Heart left ventricle (tissue), 16 donors: ENCODE measurements around the gene VSIG10L. TPM values are rescaled to one million over a fixed set of nuclear protein-coding genes. Genes with fewer than 3 reads are reported as not detected.

Source experiments
- ATAC-seq, 4 donors: fragments of 200-7000 bp; cut with Tn5 transposase; one replicate each; pipeline ENCODE4 v1.9.1; 2020 to 2022; ENCODE audit warnings: moderate library complexity in 4 of 4, mild to moderate bottlenecking in 3 of 4, moderate number of reproducible peaks in 1 of 4
- DNase-seq, 5 donors: peaks; one replicate each; pipeline ENCODE4 v3.0.0-alpha.2; 2020
- H3K27ac ChIP-seq, 12 donors: fragments of 200-600 bp; sonication (generic) in 4 of 12; one replicate each; pipeline versions ENCODE4 v1.5.0 to v1.8.0; 2016 to 2022; ENCODE audit warnings: mild to moderate bottlenecking in 2 of 12
- H3K27me3 ChIP-seq, 9 donors: fragments of 200-600 bp; sonication (generic) in 2 of 9; one replicate each; pipeline versions ENCODE4 v1.5.1 to v1.8.0; 2016 to 2022; ENCODE audit warnings: mild to moderate bottlenecking in 3 of 9
- H3K36me3 ChIP-seq, 9 donors: fragments of 200-600 bp; sonication (generic) in 2 of 9; one replicate each; pipeline versions ENCODE4 v1.5.0 to v1.8.0; 2018 to 2022; ENCODE audit warnings: mild to moderate bottlenecking in 2 of 9
- H3K4me1 ChIP-seq, 12 donors: fragments of 200-600 bp; sonication (generic) in 4 of 12; one replicate each; pipeline versions ENCODE4 v1.5.0 to v1.8.0; 2016 to 2022; ENCODE audit warnings: mild to moderate bottlenecking in 3 of 12
- H3K4me3 ChIP-seq, 12 donors: fragments of 200-600 bp; sonication (generic) in 4 of 12; one replicate each; pipeline versions ENCODE4 v1.5.0 to v1.8.0; 2017 to 2022; ENCODE audit warnings: mild to moderate bottlenecking in 9 of 12, moderate library complexity in 4 of 12
- H3K9me3 ChIP-seq, 12 donors: fragments of 200-600 bp; sonication (generic) in 4 of 12; one replicate each; pipeline versions ENCODE4 v1.5.0 to v1.8.0; 2016 to 2022; ENCODE audit warnings: mild to moderate bottlenecking in 1 of 12
- POLR2A ChIP-seq, 2 donors: fragments of 450-650 bp; IDR thresholded peaks; one replicate each; pipeline ENCODE4 v1.6.1; 2017; ENCODE audit warnings: antibody characterized with exemption in 2 of 2, mild to moderate bottlenecking in 2 of 2, moderate library complexity in 2 of 2
- WGBS, 4 donors: extraction: QIAGEN DNeasy Blood & Tissue Kit in 2 of 4; methylation state at CpG; one replicate each; pipeline versions ENCODE4 v1.1.5 to v1.1.7; 2013 to 2018; 5-methylcytosine and 5-hydroxymethylcytosine counted together
- intact Hi-C, 10 donors: fragments of 100-400 bp; cut with DNase I; formaldehyde crosslinking; loops; one replicate each; pipeline versions ENCODE4 v1.11.1 to v1.14.2; 2022
- polyA plus RNA-seq, 2 donors: library from polyadenylated mRNA; stranded (reverse); fragments of 200-250 nt; gene quantifications; one replicate each; pipeline ENCODE4 v1.2.3, GENCODE V29; 2013
- total RNA-seq, 9 donors: library from RNA; depleted of rRNA in 2 of 9; stranded (reverse); fragments of >200 nt in 2 of 9; fragmentation: NEBNext Ultra II Directional in 3 of 9; extraction: Animal tissue kit (Norgen Biotek cat#: 25700) in 3 of 9; gene quantifications; one replicate each; pipeline versions ENCODE4 v1.1.0 to v1.2.4, GENCODE V29; 2016 to 2023
- TF ChIP-seq, protein P1 (sequence below), 12 donors: fragments of 200-600 bp; sonication (generic) in 4 of 12; IDR thresholded peaks; one replicate each; pipeline versions ENCODE4 v1.5.0 to v1.8.0; 2018 to 2022; ENCODE audit warnings: antibody characterized with exemption in 12 of 12, mild to moderate bottlenecking in 5 of 12
- donor health status: ischemic (EF 13 %, LVEDD 7.1; RV severe dilation, severe dysfunction).
- donor health status: healthy with polysubstance abuse.
- donor health status: DM: no; HTN: yes; CAD: no.
- donor health status: DM: no; HTN: no; CAD: no.
- donor health status: ischemic (EF 25% LVEDD 6.9; RV normal size, moderate dysfunction).
- donor health status: ischemic (EF 25% LVEDD 5.7; RV mildly dilated, moderate dysfunction).
- donor health status: healthy.
- donor health status: DM: yes; HTN: yes; CAD: no.
- donor health status: ischemic (EF 35%, LVEDD 5.7; RV mildly dilated, moderate dysfunction).
- donor health status: nonischemic (EF 11% LVEDD 7.7; RV severe dilation, severe dysfunction).
- donor health status: DM: yes; HTN: yes; CAD: no.
- donor health status: PGD.
- donor health status: ischemic (EF 29% LVEDD 5.4; RV normal size, mild dysfunction).
- donor health status: nonischemic (EF 23%, LVEDD 6.1; RV moderate dilation, normal function).

VSIG10L gene
- total and polyA plus RNA-seq, 11 donors = 0.40 to 1.7 (median 0.75) TPM

- TF ChIP-seq, protein P1, sequence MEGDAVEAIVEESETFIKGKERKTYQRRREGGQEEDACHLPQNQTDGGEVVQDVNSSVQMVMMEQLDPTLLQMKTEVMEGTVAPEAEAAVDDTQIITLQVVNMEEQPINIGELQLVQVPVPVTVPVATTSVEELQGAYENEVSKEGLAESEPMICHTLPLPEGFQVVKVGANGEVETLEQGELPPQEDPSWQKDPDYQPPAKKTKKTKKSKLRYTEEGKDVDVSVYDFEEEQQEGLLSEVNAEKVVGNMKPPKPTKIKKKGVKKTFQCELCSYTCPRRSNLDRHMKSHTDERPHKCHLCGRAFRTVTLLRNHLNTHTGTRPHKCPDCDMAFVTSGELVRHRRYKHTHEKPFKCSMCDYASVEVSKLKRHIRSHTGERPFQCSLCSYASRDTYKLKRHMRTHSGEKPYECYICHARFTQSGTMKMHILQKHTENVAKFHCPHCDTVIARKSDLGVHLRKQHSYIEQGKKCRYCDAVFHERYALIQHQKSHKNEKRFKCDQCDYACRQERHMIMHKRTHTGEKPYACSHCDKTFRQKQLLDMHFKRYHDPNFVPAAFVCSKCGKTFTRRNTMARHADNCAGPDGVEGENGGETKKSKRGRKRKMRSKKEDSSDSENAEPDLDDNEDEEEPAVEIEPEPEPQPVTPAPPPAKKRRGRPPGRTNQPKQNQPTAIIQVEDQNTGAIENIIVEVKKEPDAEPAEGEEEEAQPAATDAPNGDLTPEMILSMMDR (IDR thresholded peaks at IDR 0.05) = peak in 2 of 12 donors; percentile 8 to 9
- peak in 1 of 2 donors; percentile 67 for TF ChIP-seq POLR2A (IDR thresholded peaks at IDR 0.05)
- intact Hi-C loops = loop anchor here in 6 of 10 donors (1.0 to 10.0 kb wide), 7 partner anchors 25 to 427 kb away; partner anchors contain the start of gene FPR3 (in 1 of the 6)
- peak overlapping the region; percentile 61 to 98 (median 96) for H3K27ac ChIP-seq
- DNase-seq = peak; percentile 99 to 100 (median 100)
- no peaks in the 10 kb centered on the region for H3K27me3 ChIP-seq
- WGBS, 4 donors = 1 to 3% (median 1%) methylated on average over 23 to 64 of the region's 64 CpGs
- no peaks in the 10 kb centered on the region for H3K9me3 ChIP-seq
- ATAC-seq = peak; percentile 90 to 94 (median 94)
- H3K4me1 ChIP-seq = peaks cover 2 to 43% (median 20%) of the 10 kb centered on the region in 12 donors
- peak overlapping the region; percentile 61 to 94 (median 78) for H3K4me3 ChIP-seq
- no peaks in the 10 kb centered on the region for H3K36me3 ChIP-seq
These were observed 25.8 kb upstream of the VSIG10L start for GRCh38 chr19:51367565-51368365.

DNA sequence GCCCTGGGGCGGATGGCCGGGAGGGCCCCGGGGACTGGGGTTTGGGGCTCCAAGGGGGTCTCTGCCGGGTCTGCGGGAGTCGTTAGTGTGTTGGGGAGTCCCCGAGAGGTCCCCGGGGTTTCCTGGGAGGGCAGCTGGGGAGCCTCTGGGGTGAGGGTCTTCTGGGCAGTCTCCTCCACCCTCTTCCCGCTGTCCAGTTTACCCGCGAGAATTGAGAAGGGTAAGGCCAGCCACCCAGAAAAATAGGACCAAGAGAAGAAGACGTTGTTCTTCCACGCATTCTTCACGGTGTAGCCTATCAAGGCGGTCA is 25.3 kb upstream of the VSIG10L start:
- intact Hi-C loops = loop anchor here in 6 of 10 donors (1.0 to 10.0 kb wide), 6 partner anchors 27 to 428 kb away; partner anchors contain the start of gene FPR3 (in 1 of the 6)
- Histone ChIP-seq H3K36me3 (no peaks in the 10 kb centered on the region), H3K27ac (peak overlapping the region; percentile 84 to 98 (median 96)), H3K4me1 (peaks cover 2 to 43% (median 22%) of the 10 kb centered on the region in 12 donors), H3K27me3 (no peaks in the 10 kb centered on the region), H3K9me3 (no peaks in the 10 kb centered on the region), H3K4me3 (peak overlapping the region; percentile 64 to 94 (median 78))
- TF ChIP-seq POLR2A (IDR thresholded peaks at IDR 0.05) = peak; percentile 64 to 92
- TF ChIP-seq, protein P1 (IDR thresholded peaks at IDR 0.05) = no peak
- no peak for ATAC-seq
- 0 to 1% (median 1%) methylated on average over 1 to 15 of the region's 15 CpGs for WGBS, 4 donors
- DNase-seq = peak in 4 of 5 donors; percentile 31 to 71 (median 48)

GRCh38 chr19:51366389-51367254 is 24.7 kb upstream of the VSIG10L start:
- DNase-seq (peak; percentile 99 to 100 (median 99)), ATAC-seq (peak; percentile 76 to 88 (median 82))
- H3K4me1 ChIP-seq = peaks cover 2 to 39% (median 22%) of the 10 kb centered on the region in 12 donors
- no peaks in the 10 kb centered on the region for H3K27me3 ChIP-seq
- H3K27ac ChIP-seq = peak overlapping the region; percentile 90 to 98 (median 96)
- 0 to 1% (median 0%) methylated on average over 46 to 54 of the region's 54 CpGs for WGBS, 4 donors
- peak overlapping the region; percentile 68 to 94 (median 78) for H3K4me3 ChIP-seq
- H3K9me3 ChIP-seq = no peaks in the 10 kb centered on the region
- no peaks in the 10 kb centered on the region for H3K36me3 ChIP-seq
- intact Hi-C loops = loop anchor here in 6 of 10 donors (1.0 to 10.0 kb wide), 6 partner anchors 27 to 428 kb away; partner anchors contain the start of gene FPR3 (in 1 of the 6)
- TF ChIP-seq POLR2A (IDR thresholded peaks at IDR 0.05) = peak; percentile 63 to 88
- TF ChIP-seq, protein P1 (IDR thresholded peaks at IDR 0.05) = no peak
